NB4 (cell line): Measurements from ENCODE around the gene TANC1.

Experiments
- POLR2A ChIP-seq: IDR thresholded peaks from 2 replicates; pipeline ENCODE4 v1.6.1; 2011; ENCODE audit warnings: mild to moderate bottlenecking; ENCODE audit not compliant: insufficient read length; ENCODE audit errors: extremely low read depth
- TF ChIP-seq, protein P1 (sequence below): IDR thresholded peaks from one replicate; pipeline ENCODE4 v1.5.1; 2012; ENCODE audit warnings: low read depth, low read length

DNA sequence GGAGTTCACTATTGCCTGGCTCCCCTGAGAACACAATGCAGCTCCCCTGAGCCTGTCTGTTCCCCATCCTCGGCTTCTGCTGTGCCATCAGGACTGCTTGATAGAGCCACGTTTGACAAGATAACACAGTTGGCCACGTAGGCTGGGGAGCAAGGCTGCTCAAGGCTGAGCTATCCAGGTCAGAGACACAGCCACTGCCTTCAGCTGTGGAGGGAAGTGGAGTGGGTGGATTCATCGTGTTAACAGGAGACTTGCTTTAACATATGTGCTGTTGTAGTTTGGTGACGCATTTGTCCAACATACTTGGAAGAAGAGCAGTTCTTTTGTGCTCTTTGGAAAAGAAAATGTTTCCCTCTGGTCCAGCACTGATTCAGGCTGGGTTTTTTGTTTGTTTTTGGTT is 249.2 kb downstream of the TANC1 start:
- TF ChIP-seq, protein P1, sequence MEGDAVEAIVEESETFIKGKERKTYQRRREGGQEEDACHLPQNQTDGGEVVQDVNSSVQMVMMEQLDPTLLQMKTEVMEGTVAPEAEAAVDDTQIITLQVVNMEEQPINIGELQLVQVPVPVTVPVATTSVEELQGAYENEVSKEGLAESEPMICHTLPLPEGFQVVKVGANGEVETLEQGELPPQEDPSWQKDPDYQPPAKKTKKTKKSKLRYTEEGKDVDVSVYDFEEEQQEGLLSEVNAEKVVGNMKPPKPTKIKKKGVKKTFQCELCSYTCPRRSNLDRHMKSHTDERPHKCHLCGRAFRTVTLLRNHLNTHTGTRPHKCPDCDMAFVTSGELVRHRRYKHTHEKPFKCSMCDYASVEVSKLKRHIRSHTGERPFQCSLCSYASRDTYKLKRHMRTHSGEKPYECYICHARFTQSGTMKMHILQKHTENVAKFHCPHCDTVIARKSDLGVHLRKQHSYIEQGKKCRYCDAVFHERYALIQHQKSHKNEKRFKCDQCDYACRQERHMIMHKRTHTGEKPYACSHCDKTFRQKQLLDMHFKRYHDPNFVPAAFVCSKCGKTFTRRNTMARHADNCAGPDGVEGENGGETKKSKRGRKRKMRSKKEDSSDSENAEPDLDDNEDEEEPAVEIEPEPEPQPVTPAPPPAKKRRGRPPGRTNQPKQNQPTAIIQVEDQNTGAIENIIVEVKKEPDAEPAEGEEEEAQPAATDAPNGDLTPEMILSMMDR = no peak
- no peak for TF ChIP-seq POLR2A
